Measurements from ENCODE around the gene INPP5D. TPM values are rescaled to one million over a fixed set of nuclear protein-coding genes. Genes with fewer than 3 reads are reported as not detected.
A peak's percentile ranks its signal among the peaks of the same experiment; 100 is the strongest.

Gene INPP5D
- total and polyA plus RNA-seq, 8 donors: 3.7 to 564 (median 8.5) TPM

DNA sequence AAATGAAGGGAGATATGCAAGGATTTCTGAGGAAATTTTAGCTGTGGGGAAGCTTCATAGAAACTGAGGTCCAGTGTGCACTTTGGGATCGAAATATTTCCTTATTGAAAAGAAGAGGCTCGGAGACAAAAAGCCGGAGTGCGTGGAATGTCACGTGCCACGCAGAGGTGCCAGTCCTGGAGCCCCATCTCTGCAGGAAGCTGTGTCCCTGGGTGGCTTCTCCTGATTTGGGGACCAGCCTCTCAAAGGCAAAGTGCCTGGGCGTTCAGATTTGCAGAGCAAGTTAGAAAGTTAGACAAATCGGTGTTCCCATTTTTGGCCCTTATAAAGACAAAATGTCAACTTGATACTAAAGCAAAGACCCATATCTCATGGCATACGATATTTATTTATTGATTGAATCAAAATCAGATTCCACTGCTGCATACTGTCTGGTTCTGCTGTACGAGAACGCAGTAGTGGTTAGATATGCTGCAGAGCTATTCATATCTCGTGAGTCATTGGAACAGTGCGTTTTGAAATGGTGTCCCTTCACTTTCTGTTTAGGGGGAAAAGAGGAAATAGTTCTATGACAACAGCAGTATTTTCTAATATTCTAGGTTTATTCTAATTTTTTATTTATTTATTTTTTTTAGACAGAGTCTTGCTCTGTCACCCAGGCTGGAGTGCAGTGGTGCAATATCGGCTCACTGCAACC is 182.2 kb downstream of the INPP5D start:
- WGBS, 5 donors: 58 to 71% (median 64%) methylated on average over 14 of the region's 14 CpGs
- Histone ChIP-seq H3K27ac (peak overlapping the region in 4 of 5 donors; percentile 8 to 74 (median 45)), H3K9me3 (no peaks in the 10 kb centered on the region), H3K4me3 (no peak overlapping the region), H3K27me3 (no peaks in the 10 kb centered on the region), H3K4me1 (peaks cover 0 to 36% (median 8%) of the 10 kb centered on the region in 4 donors), H3K36me3 (no peaks in the 10 kb centered on the region)
- TF ChIP-seq EP300 (IDR thresholded peaks at IDR 0.05) (no peak), POLR2A (IDR thresholded peaks at IDR 0.05) (no peak), POLR2AphosphoS5 (IDR thresholded peaks at IDR 0.05) (no peak)
- TF ChIP-seq, protein P1, sequence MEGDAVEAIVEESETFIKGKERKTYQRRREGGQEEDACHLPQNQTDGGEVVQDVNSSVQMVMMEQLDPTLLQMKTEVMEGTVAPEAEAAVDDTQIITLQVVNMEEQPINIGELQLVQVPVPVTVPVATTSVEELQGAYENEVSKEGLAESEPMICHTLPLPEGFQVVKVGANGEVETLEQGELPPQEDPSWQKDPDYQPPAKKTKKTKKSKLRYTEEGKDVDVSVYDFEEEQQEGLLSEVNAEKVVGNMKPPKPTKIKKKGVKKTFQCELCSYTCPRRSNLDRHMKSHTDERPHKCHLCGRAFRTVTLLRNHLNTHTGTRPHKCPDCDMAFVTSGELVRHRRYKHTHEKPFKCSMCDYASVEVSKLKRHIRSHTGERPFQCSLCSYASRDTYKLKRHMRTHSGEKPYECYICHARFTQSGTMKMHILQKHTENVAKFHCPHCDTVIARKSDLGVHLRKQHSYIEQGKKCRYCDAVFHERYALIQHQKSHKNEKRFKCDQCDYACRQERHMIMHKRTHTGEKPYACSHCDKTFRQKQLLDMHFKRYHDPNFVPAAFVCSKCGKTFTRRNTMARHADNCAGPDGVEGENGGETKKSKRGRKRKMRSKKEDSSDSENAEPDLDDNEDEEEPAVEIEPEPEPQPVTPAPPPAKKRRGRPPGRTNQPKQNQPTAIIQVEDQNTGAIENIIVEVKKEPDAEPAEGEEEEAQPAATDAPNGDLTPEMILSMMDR (IDR thresholded peaks at IDR 0.05): no peak
- intact Hi-C loops (cut with DNase I; ENCODE audit: low total_unique reads): loop anchor here (10.0 kb wide), 1 partner anchor 638 kb away; no protein-coding TSS in a partner anchor
- peak in 1 of 2 donors; percentile 23 for DNase-seq

DNA sequence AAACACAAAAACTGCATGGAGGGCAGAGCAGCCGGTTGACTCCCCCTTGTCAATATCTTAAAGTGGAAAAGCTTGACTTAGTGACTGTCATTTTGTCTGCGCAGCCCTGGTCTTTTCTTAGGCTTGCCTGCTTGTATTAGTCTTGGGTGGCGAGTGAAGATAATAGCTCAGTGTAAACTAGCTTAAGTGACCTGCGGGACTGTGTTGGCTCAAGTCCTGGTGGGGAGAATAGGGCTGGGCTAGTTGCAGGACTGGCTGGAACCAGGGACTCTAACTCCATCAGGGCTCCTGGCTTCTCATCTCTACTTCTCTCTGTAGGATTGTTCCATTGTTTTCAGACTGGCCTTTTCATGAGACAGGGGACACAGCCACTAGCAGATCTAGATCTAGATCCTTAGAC is 183.2 kb downstream of the INPP5D start:
- Histone ChIP-seq H3K27me3 (no peaks in the 10 kb centered on the region), H3K36me3 (no peaks in the 10 kb centered on the region), H3K4me3 (no peak overlapping the region), H3K4me1 (peaks cover 0 to 36% (median 8%) of the 10 kb centered on the region in 4 donors), H3K9me3 (no peaks in the 10 kb centered on the region), H3K27ac (peak overlapping the region in 2 of 5 donors; percentile 66 to 74)
- intact Hi-C loops (cut with DNase I; ENCODE audit: low total_unique reads): loop anchor here (10.0 kb wide), 1 partner anchor 639 kb away; no protein-coding TSS in a partner anchor
- TF ChIP-seq, protein P1 (IDR thresholded peaks at IDR 0.05): no peak
- TF ChIP-seq POLR2AphosphoS5 (IDR thresholded peaks at IDR 0.05) (no peak), POLR2A (IDR thresholded peaks at IDR 0.05) (no peak), EP300 (IDR thresholded peaks at IDR 0.05) (no peak)
- DNase-seq: peak in 1 of 2 donors; percentile 53
- 26 to 48% (median 40%) methylated on average over 4 of the region's 4 CpGs for WGBS, 5 donors

DNA sequence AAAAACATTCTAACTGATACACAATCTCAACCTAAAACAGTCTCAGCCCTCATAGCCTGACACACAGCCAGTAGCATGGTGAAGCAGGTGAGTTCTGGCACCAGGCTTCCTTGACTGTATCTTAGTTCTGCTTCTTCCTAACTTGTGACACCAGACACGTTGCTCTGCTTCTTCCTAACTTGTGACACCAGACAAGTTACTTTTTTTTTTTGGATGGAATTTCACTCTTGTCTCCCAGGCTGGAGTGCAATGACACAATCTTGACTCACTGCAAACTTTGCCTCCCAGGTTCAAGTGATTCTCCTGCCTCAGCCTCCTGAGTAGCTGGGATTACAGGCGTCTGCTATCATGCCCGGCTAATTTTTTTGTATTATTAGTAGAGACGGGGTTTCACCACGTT is 184.7 kb downstream of the INPP5D start:
- H3K27me3 ChIP-seq: no peaks in the 10 kb centered on the region
- peaks cover 0 to 36% (median 8%) of the 10 kb centered on the region in 4 donors for H3K4me1 ChIP-seq
- H3K9me3 ChIP-seq: no peaks in the 10 kb centered on the region
- WGBS, 5 donors: 52 to 71% (median 59%) methylated on average over 5 of the region's 5 CpGs
- H3K27ac ChIP-seq: no peak overlapping the region
- no peaks in the 10 kb centered on the region for H3K36me3 ChIP-seq
- DNase-seq: no peak
- intact Hi-C loops (cut with DNase I; ENCODE audit: low total_unique reads): loop anchor here (10.0 kb wide), 1 partner anchor 640 kb away; no protein-coding TSS in a partner anchor
- H3K4me3 ChIP-seq: no peak overlapping the region
- TF ChIP-seq POLR2AphosphoS5 (IDR thresholded peaks at IDR 0.05): no peak
- TF ChIP-seq EP300 (IDR thresholded peaks at IDR 0.05): no peak
- no peak for TF ChIP-seq POLR2A (IDR thresholded peaks at IDR 0.05)
- TF ChIP-seq, protein P1 (IDR thresholded peaks at IDR 0.05): no peak

DNA sequence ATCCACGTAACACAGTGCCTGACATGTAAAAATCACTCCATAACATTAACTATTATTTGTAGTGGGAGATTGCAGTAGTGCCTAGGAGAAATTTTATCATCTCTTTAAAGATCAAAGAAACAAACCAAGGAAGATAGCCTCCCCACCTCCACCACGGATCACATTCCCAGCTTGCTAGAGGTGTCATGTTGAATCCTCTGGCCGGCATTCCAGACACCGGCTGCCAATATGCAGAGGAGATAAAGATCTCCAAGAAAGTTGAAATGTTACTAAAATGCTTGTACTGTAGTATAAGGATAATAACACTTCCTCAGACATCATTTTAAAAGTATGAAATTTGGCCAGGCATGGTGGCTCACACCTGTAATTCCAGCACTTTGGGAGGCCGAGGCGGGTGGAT is 185.3 kb downstream of the INPP5D start:
- no peak for DNase-seq
- 78 to 85% (median 83%) methylated on average over 6 of the region's 6 CpGs for whole genome bisulfite sequencing, 5 donors
- intact Hi-C loops (cut with DNase I; ENCODE audit: low total_unique reads): loop anchor here (10.0 kb wide), 1 partner anchor 641 kb away; no protein-coding TSS in a partner anchor
- TF ChIP-seq POLR2A (IDR thresholded peaks at IDR 0.05) (no peak), EP300 (IDR thresholded peaks at IDR 0.05) (no peak), POLR2AphosphoS5 (IDR thresholded peaks at IDR 0.05) (no peak)
- TF ChIP-seq, protein P1 (IDR thresholded peaks at IDR 0.05): no peak
- H3K27ac ChIP-seq: no peak overlapping the region
- H3K9me3 ChIP-seq: no peaks in the 10 kb centered on the region
- H3K36me3 ChIP-seq: no peaks in the 10 kb centered on the region
- peaks cover 0 to 36% (median 8%) of the 10 kb centered on the region in 4 donors for H3K4me1 ChIP-seq
- no peak overlapping the region for H3K4me3 ChIP-seq
- H3K27me3 ChIP-seq: no peaks in the 10 kb centered on the region

Data from stomach (tissue), 9 donors.